Type B pancreatic cell (in vitro differentiated cells): ENCODE measurements around the gene STON2. TPM values are rescaled to one million over a fixed set of nuclear protein-coding genes. Genes with fewer than 3 reads are reported as not detected.

Source experiments
- DNase-seq: peaks from one replicate; pipeline ENCODE4 v3.0.0; 2021; ENCODE audit warnings: mixed read lengths; ENCODE audit not compliant: unreplicated experiment; ENCODE audit errors: extremely low spot score
- H3K27ac Mint-ChIP-seq: 2 replicates; pipeline ENCODE4 v1.8.0; 2021; ENCODE audit warnings: mild to moderate bottlenecking, mixed read lengths
- H3K27me3 Mint-ChIP-seq: 2 replicates; pipeline ENCODE4 v1.8.0; 2021; ENCODE audit warnings: mixed read lengths
- H3K36me3 Mint-ChIP-seq: 2 replicates; pipeline ENCODE4 v1.8.0; 2021; ENCODE audit warnings: mixed read lengths
- H3K4me1 Mint-ChIP-seq: one replicate; pipeline ENCODE4 v1.8.0; 2021; ENCODE audit warnings: mixed read lengths; ENCODE audit not compliant: unreplicated experiment
- H3K4me3 Mint-ChIP-seq: 2 replicates; pipeline ENCODE4 v1.8.0; 2021; ENCODE audit warnings: mild to moderate bottlenecking, mixed read lengths
- H3K9me3 Mint-ChIP-seq: 2 replicates; pipeline ENCODE4 v1.8.0; 2021; ENCODE audit warnings: mixed read lengths
- CTCF ChIP-seq: fragments of 200-600 bp; sonication (generic); conservative IDR thresholded peaks from 2 replicates; pipeline ENCODE4 v1.5.0; 2021; ENCODE audit warnings: antibody characterized with exemption, mild to moderate bottlenecking
- total RNA-seq: library from RNA; stranded (reverse); gene quantifications from 2 replicates; pipeline ENCODE4 v1.2.1, GENCODE V29; 2021; ENCODE audit warnings: low replicate concordance

Gene STON2
- total RNA-seq, 1 donor from 2014 or later: 40.4 TPM

GRCh38 chr14:81303258-81303935 is 96.7 kb downstream of the STON2 start:
- Mint-ChIP-seq H3K27me3 (no peaks in the 10 kb centered on the region), H3K4me3 (peak overlapping the region; percentile 35), H3K4me1 (peaks cover 14% of the 10 kb centered on the region), H3K27ac (peak overlapping the region; percentile 90), H3K9me3 (no peaks in the 10 kb centered on the region), H3K36me3 (no peaks in the 10 kb centered on the region)
- no peak for DNase-seq
- TF ChIP-seq CTCF: no peak

- Mint-ChIP-seq H3K9me3 (no peaks in the 10 kb centered on the region), H3K4me3 (peak overlapping the region; percentile 16), H3K36me3 (no peaks in the 10 kb centered on the region), H3K27ac (peak overlapping the region; percentile 90), H3K4me1 (peaks cover 14% of the 10 kb centered on the region), H3K27me3 (no peaks in the 10 kb centered on the region)
- TF ChIP-seq CTCF: peak; percentile 54
- no peak for DNase-seq
Observed at GRCh38 chr14:81302638-81303037, 97.5 kb downstream of the STON2 start.

GRCh38 chr14:81301813-81302212 is 98.3 kb downstream of the STON2 start:
- H3K9me3 Mint-ChIP-seq: no peaks in the 10 kb centered on the region
- H3K27ac Mint-ChIP-seq: no peak overlapping the region
- no peak overlapping the region for H3K4me3 Mint-ChIP-seq
- TF ChIP-seq CTCF: no peak
- peaks cover 14% of the 10 kb centered on the region for H3K4me1 Mint-ChIP-seq
- DNase-seq: no peak
- H3K36me3 Mint-ChIP-seq: no peaks in the 10 kb centered on the region
- no peaks in the 10 kb centered on the region for H3K27me3 Mint-ChIP-seq

DNA sequence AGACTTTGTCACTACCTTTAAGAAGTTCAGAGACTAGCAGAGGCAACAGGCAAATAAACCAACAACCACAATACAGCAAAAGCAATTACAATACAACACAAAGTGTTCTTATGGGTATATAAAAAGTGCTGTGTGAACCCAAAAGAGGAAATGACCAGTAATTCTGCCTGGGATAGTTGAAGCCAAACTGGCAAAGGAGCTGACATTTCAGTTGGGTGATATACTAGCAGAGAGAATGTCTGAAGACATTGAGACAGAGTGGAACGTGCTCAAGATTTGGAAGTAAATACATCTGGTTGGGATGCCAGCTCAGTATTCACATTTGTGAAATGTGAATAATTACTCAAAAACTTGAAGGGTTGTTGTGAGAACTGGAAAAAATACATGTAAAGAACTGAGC is 98.8 kb downstream of the STON2 start:
- H3K4me3 Mint-ChIP-seq: no peak overlapping the region
- no peak for DNase-seq
- no peaks in the 10 kb centered on the region for H3K9me3 Mint-ChIP-seq

DNA sequence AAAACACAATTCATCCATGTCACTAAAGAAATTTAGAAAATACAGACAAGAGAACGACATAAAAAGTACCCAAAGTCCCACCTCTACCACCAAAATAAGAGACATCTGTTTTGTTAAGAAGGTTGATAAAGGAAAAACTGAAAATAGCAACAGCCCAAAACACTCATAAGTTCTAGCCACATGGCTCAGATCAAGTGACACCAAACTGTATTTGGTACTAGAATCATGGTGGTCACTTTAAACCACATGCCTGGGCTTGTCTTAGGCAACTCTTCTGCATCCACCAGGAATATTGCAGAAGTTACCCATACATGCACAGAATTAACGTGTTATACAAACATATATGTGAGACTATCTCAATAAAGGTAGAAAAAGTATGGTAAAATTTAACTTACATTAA is 101.2 kb downstream of the STON2 start:
- H3K27me3 Mint-ChIP-seq: no peaks in the 10 kb centered on the region
- H3K27ac Mint-ChIP-seq: no peak overlapping the region
- no peak overlapping the region for H3K4me3 Mint-ChIP-seq
- H3K9me3 Mint-ChIP-seq: no peaks in the 10 kb centered on the region
- peaks cover 13% of the 10 kb centered on the region for H3K4me1 Mint-ChIP-seq
- TF ChIP-seq CTCF: no peak
- DNase-seq: no peak
- H3K36me3 Mint-ChIP-seq: no peaks in the 10 kb centered on the region

More for the DNA sequence above, 98.8 kb downstream of the STON2 start:
- no peaks in the 10 kb centered on the region for H3K36me3 Mint-ChIP-seq
- peak overlapping the region; percentile 86 for H3K27ac Mint-ChIP-seq
- H3K4me1 Mint-ChIP-seq: peaks cover 14% of the 10 kb centered on the region
- TF ChIP-seq CTCF: no peak
- no peaks in the 10 kb centered on the region for H3K27me3 Mint-ChIP-seq
